Smooth muscle cell (in vitro differentiated cells): Measurements from ENCODE around the gene CRYBA2. TPM values are rescaled to one million over a fixed set of nuclear protein-coding genes. Genes with fewer than 3 reads are reported as not detected.
A peak's percentile ranks its signal among the peaks of the same experiment; 100 is the strongest.

Experiments
- DNase-seq: peaks from one replicate; lab custom pipeline; 2025; ENCODE audit not compliant: unreplicated experiment; lab: John Stamatoyannopoulos, UW
- H2AFZ ChIP-seq: fragments of 200-600 bp; sonication (generic); 2 replicates; pipeline ENCODE4 v1.6.0; 2016; ENCODE audit warnings: antibody characterized with exemption, low read depth, mild to moderate bottlenecking
- H3F3A ChIP-seq: fragments of 200-600 bp; sonication (generic); 2 replicates; pipeline ENCODE4 v1.6.0; 2017; ENCODE audit warnings: antibody characterized with exemption, low read depth
- H3K27ac ChIP-seq: fragments of 200-600 bp; sonication (generic); 2 replicates; pipeline ENCODE4 v1.5.1; 2016; ENCODE audit warnings: low read depth, mild to moderate bottlenecking
- H3K27me3 ChIP-seq: fragments of 200-600 bp; sonication (generic); 2 replicates; pipeline ENCODE4 v1.6.1; 2016; ENCODE audit warnings: low read depth, mild to moderate bottlenecking
- H3K36me3 ChIP-seq: fragments of 200-600 bp; sonication (generic); 2 replicates; pipeline ENCODE4 v1.5.1; 2016; ENCODE audit warnings: low read depth
- H3K4me1 ChIP-seq: fragments of 200-600 bp; sonication (generic); 2 replicates; pipeline ENCODE4 v1.5.1; 2016; ENCODE audit warnings: low read depth
- H3K4me2 ChIP-seq: fragments of 200-600 bp; sonication (generic); 2 replicates; pipeline ENCODE4 v1.6.0; 2016; ENCODE audit warnings: mild to moderate bottlenecking
- H3K4me3 ChIP-seq: fragments of 200-600 bp; sonication (generic); 2 replicates; pipeline ENCODE4 v1.5.1; 2016; ENCODE audit warnings: mild to moderate bottlenecking
- H3K79me2 ChIP-seq: fragments of 200-600 bp; sonication (generic); 2 replicates; pipeline ENCODE4 v1.6.0; 2016; ENCODE audit warnings: low read depth, mild to moderate bottlenecking
- H3K9ac ChIP-seq: fragments of 200-600 bp; sonication (generic); 2 replicates; pipeline ENCODE4 v1.6.0; 2016; ENCODE audit warnings: low read depth
- H3K9me3 ChIP-seq: fragments of 200-600 bp; sonication (generic); replicated peaks from 2 replicates; pipeline ENCODE4 v1.5.1; 2016; ENCODE audit warnings: low read depth
- H4K20me1 ChIP-seq: fragments of 200-600 bp; sonication (generic); 2 replicates; pipeline ENCODE4 v1.6.0; 2016; ENCODE audit warnings: low read depth
- WGBS: methylation state at CpG from one replicate; pipeline ENCODE4 v1.1.7; 2016; ENCODE audit warnings: low lambda C conversion rate; 5-methylcytosine and 5-hydroxymethylcytosine counted together
- polyA plus RNA-seq: library from polyadenylated mRNA; unstranded; fragments of >200 nt; fragmentation: Nextera tagmentation; extraction: Ambion mirVana; gene quantifications from 2 replicates; pipeline ENCODE4 v1.2.1, GENCODE V29; 2016
- total RNA-seq: library from RNA; depleted of rRNA; stranded (reverse); fragments of >200 nt; gene quantifications from 2 replicates; pipeline ENCODE4 v1.2.3, GENCODE V29; 2014
- TF ChIP-seq, protein P1 (sequence below): fragments of 200-600 bp; sonication (generic); IDR thresholded peaks from 2 replicates; pipeline ENCODE4 v1.5.1; 2017; ENCODE audit warnings: borderline replicate concordance, mild to moderate bottlenecking, antibody characterized with exemption; ENCODE audit not compliant: insufficient read depth, poor library complexity, severe bottlenecking

CRYBA2 gene
- total and polyA plus RNA-seq, 2 experiments from 2014 or later = not detected

GRCh38 chr2:218960309-218961165 is 32.7 kb downstream of the CRYBA2 start:
- Histone ChIP-seq H3K9ac (no peak overlapping the region), H3K27me3 (peaks cover 63% of the 10 kb centered on the region), H3K36me3 (no peaks in the 10 kb centered on the region), H4K20me1 (no peaks in the 10 kb centered on the region), H3K27ac (no peak overlapping the region), H3F3A (peaks cover 6% of the 10 kb centered on the region), H3K4me1 (peaks cover 19% of the 10 kb centered on the region), H3K4me3 (no peak overlapping the region), H2AFZ (no peak overlapping the region), H3K4me2 (peak overlapping the region; percentile 22), H3K9me3 (no peaks in the 10 kb centered on the region), H3K79me2 (no peaks in the 10 kb centered on the region)
- 8% methylated on average over 71 of the region's 87 CpGs for WGBS
- DNase-seq = no peak
- TF ChIP-seq, protein P1, sequence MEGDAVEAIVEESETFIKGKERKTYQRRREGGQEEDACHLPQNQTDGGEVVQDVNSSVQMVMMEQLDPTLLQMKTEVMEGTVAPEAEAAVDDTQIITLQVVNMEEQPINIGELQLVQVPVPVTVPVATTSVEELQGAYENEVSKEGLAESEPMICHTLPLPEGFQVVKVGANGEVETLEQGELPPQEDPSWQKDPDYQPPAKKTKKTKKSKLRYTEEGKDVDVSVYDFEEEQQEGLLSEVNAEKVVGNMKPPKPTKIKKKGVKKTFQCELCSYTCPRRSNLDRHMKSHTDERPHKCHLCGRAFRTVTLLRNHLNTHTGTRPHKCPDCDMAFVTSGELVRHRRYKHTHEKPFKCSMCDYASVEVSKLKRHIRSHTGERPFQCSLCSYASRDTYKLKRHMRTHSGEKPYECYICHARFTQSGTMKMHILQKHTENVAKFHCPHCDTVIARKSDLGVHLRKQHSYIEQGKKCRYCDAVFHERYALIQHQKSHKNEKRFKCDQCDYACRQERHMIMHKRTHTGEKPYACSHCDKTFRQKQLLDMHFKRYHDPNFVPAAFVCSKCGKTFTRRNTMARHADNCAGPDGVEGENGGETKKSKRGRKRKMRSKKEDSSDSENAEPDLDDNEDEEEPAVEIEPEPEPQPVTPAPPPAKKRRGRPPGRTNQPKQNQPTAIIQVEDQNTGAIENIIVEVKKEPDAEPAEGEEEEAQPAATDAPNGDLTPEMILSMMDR = no peak

- 3% methylated on average over 66 of the region's 67 CpGs for WGBS
- DNase-seq = no peak
- H3K27ac ChIP-seq = no peak overlapping the region
- peaks cover 6% of the 10 kb centered on the region for H3F3A ChIP-seq
- H3K9me3 ChIP-seq = no peaks in the 10 kb centered on the region
- no peaks in the 10 kb centered on the region for H3K36me3 ChIP-seq
- no peaks in the 10 kb centered on the region for H4K20me1 ChIP-seq
- no peaks in the 10 kb centered on the region for H3K79me2 ChIP-seq
- no peak overlapping the region for H3K9ac ChIP-seq
- TF ChIP-seq, protein P1 = no peak
- H3K4me3 ChIP-seq = peak overlapping the region; percentile 65
- peaks cover 19% of the 10 kb centered on the region for H3K4me1 ChIP-seq
- peak overlapping the region; percentile 97 for H3K4me2 ChIP-seq
- peaks cover 70% of the 10 kb centered on the region for H3K27me3 ChIP-seq
- peak overlapping the region; percentile 75 for H2AFZ ChIP-seq
These were observed 33.4 kb downstream of the CRYBA2 start for GRCh38 chr2:218959761-218960308.

DNA sequence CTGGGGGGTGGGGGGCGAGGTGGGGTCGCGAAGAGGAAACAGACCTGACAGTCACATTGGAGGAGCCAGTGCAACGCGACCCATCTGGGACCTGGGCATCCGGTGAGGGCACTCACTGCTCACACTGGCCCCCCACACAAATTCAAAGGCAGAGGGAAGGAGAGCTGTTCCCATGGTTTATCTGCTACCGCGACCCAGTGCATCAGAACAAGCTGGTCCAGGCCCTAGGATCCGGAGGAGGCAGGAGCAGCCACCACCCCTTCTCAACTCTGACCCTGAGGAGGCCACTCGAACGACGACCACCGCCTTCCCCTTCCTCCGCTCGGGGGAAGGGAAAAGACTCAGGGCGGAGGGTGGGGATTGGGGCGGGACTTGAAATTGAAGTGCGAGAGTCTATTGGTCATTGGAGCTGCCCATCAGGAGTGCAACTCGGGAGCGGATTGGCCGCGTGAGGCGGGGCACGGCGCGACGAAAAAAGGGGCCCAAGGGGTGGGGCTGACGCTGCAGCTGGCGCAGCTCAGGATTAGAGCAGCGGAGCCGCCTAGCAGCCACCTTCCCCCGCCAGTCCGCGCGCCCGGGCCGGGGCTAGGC is 34.0 kb downstream of the CRYBA2 start, which contains the start of gene CDK5R2:
Gene CDK5R2, plus strand, starts transcription at position 526 of the 591 bp plus-strand sequence. CDS start 155 bp downstream, outside the sequence.
- Histone ChIP-seq H2AFZ (peak within 1 kb of the TSS; percentile 90), H4K20me1 (no peaks in the 10 kb centered on the region), H3K27ac (no peak within 1 kb of the TSS), H3K4me3 (peak within 1 kb of the TSS; percentile 65), H3K79me2 (no peaks in the 10 kb centered on the region), H3K4me2 (peak within 1 kb of the TSS; percentile 97), H3K9ac (no peak within 1 kb of the TSS), H3K27me3 (peaks cover 70% of the 10 kb centered on the region), H3K36me3 (no peaks in the 10 kb centered on the region), H3F3A (peaks cover 6% of the 10 kb centered on the region), H3K4me1 (peaks cover 15% of the 10 kb centered on the region), H3K9me3 (no peaks in the 10 kb centered on the region)
- WGBS = under 1% methylated on average over 36 of the region's 37 CpGs
- TF ChIP-seq, protein P1 = no peak
- DNase-seq = peak; percentile 75
